ENCODE results near the gene TTC14.

TTC14 gene

DNA sequence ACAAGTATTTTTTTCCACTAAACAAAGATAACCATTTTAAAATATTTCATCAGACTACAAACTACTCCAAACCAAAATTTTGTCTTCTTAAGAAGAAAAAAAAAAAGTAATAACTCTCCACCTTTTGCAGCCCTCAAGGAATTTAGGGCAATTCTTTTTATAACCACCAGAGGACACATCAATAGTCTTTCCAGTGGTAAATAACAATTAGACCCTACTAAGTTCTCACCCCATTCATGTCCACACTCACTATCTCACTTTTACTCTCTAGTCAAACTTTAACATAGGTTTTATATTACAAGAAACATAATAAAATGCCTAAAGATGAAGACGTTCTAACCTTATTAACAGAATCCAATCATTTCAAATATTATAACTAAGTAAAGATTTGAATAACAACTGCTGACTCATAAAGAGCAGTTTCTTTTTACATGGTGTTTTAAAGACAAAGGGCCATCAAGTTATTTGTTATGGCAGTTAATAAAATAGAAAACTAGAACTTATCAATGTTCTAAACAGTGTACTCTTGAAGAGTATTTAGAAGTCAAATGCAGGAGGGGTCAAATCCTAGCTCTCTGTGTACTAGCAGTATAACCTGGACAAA, 44.3 kb downstream of the TTC14 start:
- Histone ChIP-seq H3K9ac (ENCODE audit: low read length) (no peak overlapping the region), H3K4me1 (ENCODE audit: control insufficient read depth, insufficient read depth, low read length) (no peaks in the 10 kb centered on the region), H3K4me3 (ENCODE audit: low read length) (no peak overlapping the region), H3K27me3 (ENCODE audit: control insufficient read depth, insufficient read depth, low read length) (no peaks in the 10 kb centered on the region), H3K36me3 (ENCODE audit: control insufficient read depth, insufficient read depth, low read length) (no peaks in the 10 kb centered on the region), H3K27ac (ENCODE audit: low read depth, low read length) (no peak overlapping the region)

DNA sequence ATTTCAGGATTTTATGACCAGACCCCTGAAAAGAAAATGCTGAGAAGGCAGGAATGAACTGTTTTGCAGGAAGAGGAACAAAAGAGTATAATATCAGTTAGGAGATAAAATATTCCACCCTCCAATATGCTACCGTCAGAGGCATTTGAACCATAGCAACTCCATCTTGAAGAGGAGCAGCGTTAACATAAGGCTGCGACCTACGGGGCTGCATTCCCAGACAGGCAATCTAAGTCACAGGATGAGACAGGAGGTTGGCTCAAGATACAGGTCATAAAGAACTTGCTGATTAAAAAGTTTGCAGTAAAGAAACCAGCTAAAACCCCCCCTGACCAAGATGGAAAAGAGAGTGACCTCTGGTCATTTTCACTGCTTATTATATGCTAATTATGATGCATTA, 54.4 kb downstream of the TTC14 start:
- Histone ChIP-seq H3K9ac (ENCODE audit: low read length) (no peak overlapping the region), H3K36me3 (ENCODE audit: control insufficient read depth, insufficient read depth, low read length) (no peaks in the 10 kb centered on the region), H3K4me3 (ENCODE audit: low read length) (no peak overlapping the region), H3K27me3 (ENCODE audit: control insufficient read depth, insufficient read depth, low read length) (no peaks in the 10 kb centered on the region), H3K27ac (ENCODE audit: low read depth, low read length) (no peak overlapping the region), H3K4me1 (ENCODE audit: control insufficient read depth, insufficient read depth, low read length) (no peaks in the 10 kb centered on the region)

DNA sequence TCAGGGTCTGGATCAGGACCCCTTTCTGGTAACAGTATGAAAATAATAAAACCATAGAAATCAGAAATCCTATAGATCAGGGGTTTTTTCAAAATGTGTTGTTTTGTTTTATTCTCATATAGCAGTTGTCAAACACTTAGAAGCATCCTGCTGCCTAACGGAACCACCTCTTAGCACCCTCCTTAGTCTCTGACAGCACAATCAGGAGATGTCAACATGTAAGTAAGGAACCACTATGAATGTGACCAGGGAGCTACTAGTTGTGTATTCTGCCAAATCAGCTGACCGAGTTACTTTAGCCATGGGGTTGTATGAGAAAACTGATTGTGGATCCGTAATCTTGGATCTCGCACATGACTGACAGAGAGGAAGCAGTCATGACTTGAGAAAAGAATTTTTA, 55.1 kb downstream of the TTC14 start:
- Histone ChIP-seq H3K27me3 (ENCODE audit: control insufficient read depth, insufficient read depth, low read length) (no peaks in the 10 kb centered on the region), H3K4me1 (ENCODE audit: control insufficient read depth, insufficient read depth, low read length) (no peaks in the 10 kb centered on the region), H3K9ac (ENCODE audit: low read length) (no peak overlapping the region), H3K36me3 (ENCODE audit: control insufficient read depth, insufficient read depth, low read length) (no peaks in the 10 kb centered on the region), H3K4me3 (ENCODE audit: low read length) (no peak overlapping the region), H3K27ac (ENCODE audit: low read depth, low read length) (no peak overlapping the region)
